DMS53 treated with DMSO at 0.1 percent for 48 hours (cell line): Measurements from ENCODE around the gene CFAP53.

Source experiments
- DNase-seq: peaks from one replicate; lab custom pipeline; 2025; ENCODE audit not compliant: unreplicated experiment; lab: John Stamatoyannopoulos, UW

Gene CFAP53

GRCh38 chr18:50196261-50196660 is 70.0 kb downstream of the CFAP53 start:
- no peak for DNase-seq

- no peak for DNase-seq
Measured at GRCh38 chr18:50195689-50196088, 70.6 kb downstream of the CFAP53 start.

GRCh38 chr18:50194631-50195532 is 71.4 kb downstream of the CFAP53 start, which contains the start of gene MYO5B:
Gene MYO5B, minus strand, starts transcription at chr18:50195147. Its CDS starts 354 bp downstream, at chr18:50194793.
- peak; percentile 95 for DNase-seq

- DNase-seq, result peak; percentile 30
Measured at GRCh38 chr18:50193796-50194630, 72.3 kb downstream of the CFAP53 start.

- DNase-seq, result no peak
Measured at GRCh38 chr18:50192995-50193795, 73.1 kb downstream of the CFAP53 start.

- no peak for DNase-seq
Measured at GRCh38 chr18:50190926-50191325, 75.4 kb downstream of the CFAP53 start.

- DNase-seq, result no peak
Measured at GRCh38 chr18:50190236-50190635, 76.1 kb downstream of the CFAP53 start.

GRCh38 chr18:50189160-50189559 is 77.1 kb downstream of the CFAP53 start:
- no peak for DNase-seq

- no peak for DNase-seq
Measured at GRCh38 chr18:50188652-50189051, 77.6 kb downstream of the CFAP53 start.

GRCh38 chr18:50187659-50188058 is 78.6 kb downstream of the CFAP53 start:
- DNase-seq, result no peak

GRCh38 chr18:50186385-50186784 is 79.9 kb downstream of the CFAP53 start:
- no peak for DNase-seq

GRCh38 chr18:50183556-50183955 is 82.7 kb downstream of the CFAP53 start:
- DNase-seq, result no peak

- DNase-seq, result no peak
Measured at GRCh38 chr18:50182511-50182910, 83.8 kb downstream of the CFAP53 start.

- DNase-seq, result no peak
Measured at GRCh38 chr18:50181590-50181989, 84.7 kb downstream of the CFAP53 start.

- DNase-seq, result no peak
Measured at GRCh38 chr18:50179465-50179864, 86.8 kb downstream of the CFAP53 start.

- DNase-seq, result no peak
Measured at GRCh38 chr18:50177294-50177992, 88.9 kb downstream of the CFAP53 start.
